GM12878 (cell line): Measurements from ENCODE around the gene GPR62. TPM values are rescaled to one million over a fixed set of nuclear protein-coding genes. Genes with fewer than 3 reads are reported as not detected.

Source experiments
- ATAC-seq: fragments of 200-7000 bp; cut with Tn5 transposase; 3 replicates; pipeline ENCODE4 v1.9.1; 2020; ENCODE audit warnings: mild to moderate bottlenecking, moderate library complexity
- BruUV-seq: library from RNA; stranded (reverse); fragments of 400-500 nt; replicated peaks from 2 replicates; lab custom pipeline; 2021; lab: Mats Ljungman, UMichigan
- CTCF ChIA-PET: fragments of 300-600 bp; sonication (Branson Sonifier 250); formaldehyde crosslinking; extraction: SDS; loops from one replicate; lab custom pipeline; 2021; ENCODE audit warnings: inconsistent platforms; lab: Yijun Ruan, JAX
- POLR2A ChIA-PET: fragments of 350-600 bp; formaldehyde crosslinking; extraction: SDS; loops from one replicate; lab custom pipeline; 2021; ENCODE audit warnings: inconsistent platforms; lab: Charles Lee
- RAD21 ChIA-PET: fragments of 300-600 bp; sonication (Branson Sonifier 250); formaldehyde crosslinking; loops from one replicate; lab custom pipeline; 2023; ENCODE audit warnings: antibody characterized with exemption; ENCODE audit not compliant: unreplicated experiment; lab: Charles Lee
- SMC1A ChIA-PET: fragments of 300-600 bp; sonication (Branson Sonifier 250); formaldehyde crosslinking; loops from one replicate; lab custom pipeline; 2023; ENCODE audit not compliant: unreplicated experiment, uncharacterized antibody; lab: Charles Lee
- DNase-seq: peaks from one replicate; pipeline ENCODE4 v3.0.0-alpha.2; 2011; ENCODE audit warnings: low read depth, low spot score
- FAIRE-seq: peaks from 3 replicates; lab custom pipeline; 2011; peaks lifted over from hg19 to GRCh38; lab: Jason Lieb, UNC
- H2AFZ ChIP-seq: 2 replicates; pipeline ENCODE4 v1.6.0; 2011; ENCODE audit warnings: low read depth, low read length, control low read depth; ENCODE audit not compliant: control insufficient read depth
- H3K27ac ChIP-seq: 2 replicates; pipeline ENCODE4 v1.5.1; 2011; ENCODE audit warnings: control low read depth; ENCODE audit not compliant: control insufficient read depth, insufficient read depth
- H3K27me3 ChIP-seq, 2 experiments: replicated peaks in 1 of 2; 2 replicates each; pipeline versions ENCODE4 v1.6.0 to v1.6.1; 2011; ENCODE audit warnings: low read length in 1 of 2; ENCODE audit not compliant: control insufficient read depth in 2 of 2, insufficient read depth in 2 of 2
- H3K36me3 ChIP-seq, 2 experiments: 2 replicates each; pipeline ENCODE4 v1.5.1; 2011; ENCODE audit warnings: low read length in 1 of 2; ENCODE audit not compliant: control insufficient read depth in 2 of 2, insufficient read depth in 2 of 2
- H3K4me1 ChIP-seq: 2 replicates; pipeline ENCODE4 v1.6.1; 2011; ENCODE audit warnings: mild to moderate bottlenecking, low read length, moderate library complexity, mixed read lengths; ENCODE audit not compliant: control insufficient read depth, insufficient read depth
- H3K4me2 ChIP-seq: 2 replicates; pipeline ENCODE4 v1.6.0; 2011; ENCODE audit warnings: control low read depth; ENCODE audit not compliant: control insufficient read depth, insufficient read depth
- H3K4me3 ChIP-seq: fragments of 200-600 bp; sonication (generic); 2 replicates; pipeline ENCODE4 v1.5.1; 2016
- H3K79me2 ChIP-seq: 2 replicates; pipeline ENCODE4 v1.6.0; 2011; ENCODE audit warnings: low read length; ENCODE audit not compliant: control insufficient read depth, insufficient read depth
- H3K9ac ChIP-seq: 2 replicates; pipeline ENCODE4 v1.8.0; 2011; ENCODE audit warnings: low read length, control low read depth, mixed read lengths; ENCODE audit not compliant: control insufficient read depth, insufficient read depth
- H3K9me3 ChIP-seq: replicated peaks from 3 replicates; pipeline ENCODE4 v1.5.1; 2011; ENCODE audit warnings: mild to moderate bottlenecking, low read length; ENCODE audit not compliant: control insufficient read depth, insufficient read depth
- H4K20me1 ChIP-seq: 2 replicates; pipeline ENCODE4 v1.6.0; 2011; ENCODE audit not compliant: control insufficient read depth, insufficient read depth
- ATF3 ChIP-seq: IDR thresholded peaks from 2 replicates; pipeline ENCODE4 v1.6.1; 2011; ENCODE audit warnings: low read depth, mild to moderate bottlenecking, low read length, moderate library complexity, borderline replicate concordance; ENCODE audit errors: extremely low read depth
- CBX5 ChIP-seq: sonication (generic); IDR thresholded peaks from 2 replicates; pipeline ENCODE4 v1.6.1; 2016; ENCODE audit warnings: low read depth, moderate library complexity, mild to moderate bottlenecking, inconsistent platforms
- CHD4 ChIP-seq: fragments of 200-600 bp; sonication (generic); IDR thresholded peaks from 2 replicates; pipeline ENCODE4 v1.6.1; 2016; ENCODE audit warnings: mild to moderate bottlenecking
- ESRRA ChIP-seq: IDR thresholded peaks from 2 replicates; pipeline ENCODE4 v1.6.1; 2012; ENCODE audit warnings: mild to moderate bottlenecking, low read length, improper control_type of control experiment
- HDAC6 ChIP-seq: fragments of 200-600 bp; sonication (generic); IDR thresholded peaks from one replicate; pipeline ENCODE4 v1.8.0; 2017; ENCODE audit warnings: antibody characterized with exemption; ENCODE audit not compliant: unreplicated experiment
- IKZF1 ChIP-seq: fragments of 450-650 bp; conservative IDR thresholded peaks from 2 replicates; pipeline ENCODE4 v1.6.1; 2017; ENCODE audit warnings: antibody characterized with exemption, mild to moderate bottlenecking
- NR2F1 ChIP-seq: fragments of 450-650 bp; conservative IDR thresholded peaks from 2 replicates; pipeline ENCODE4 v1.6.1; 2017; ENCODE audit warnings: mild to moderate bottlenecking
- PML ChIP-seq: IDR thresholded peaks from 2 replicates; pipeline ENCODE4 v1.6.1; 2012; ENCODE audit warnings: low read length, inconsistent platforms
- PRDM15 ChIP-seq: fragments of 450-650 bp; formaldehyde crosslinking; IDR thresholded peaks from 2 replicates; pipeline ENCODE4 v1.4.0; 2020; ENCODE audit warnings: mild to moderate bottlenecking, moderate library complexity
- RELB ChIP-seq: fragments of 450-650 bp; IDR thresholded peaks from 2 replicates; pipeline ENCODE4 v1.6.1; 2017; ENCODE audit warnings: low read depth, mild to moderate bottlenecking, moderate library complexity
- REST ChIP-seq: IDR thresholded peaks from 2 replicates; pipeline ENCODE4 v1.6.1; 2012; ENCODE audit warnings: mild to moderate bottlenecking, low read depth, low read length
- SMC3 ChIP-seq: IDR thresholded peaks from 2 replicates; pipeline ENCODE4 v1.6.1; 2011; ENCODE audit warnings: low read length, improper control_type of control experiment, borderline replicate concordance
- TAF1 ChIP-seq: IDR thresholded peaks from 2 replicates; pipeline ENCODE4 v1.6.1; 2011; ENCODE audit warnings: mild to moderate bottlenecking, low read depth, low read length, borderline replicate concordance
- ZBED1 ChIP-seq: IDR thresholded peaks from 2 replicates; pipeline ENCODE4 v1.6.1; 2016; ENCODE audit warnings: borderline replicate concordance
- ZNF384 ChIP-seq: IDR thresholded peaks from 2 replicates; pipeline ENCODE4 v1.6.1; 2012; ENCODE audit warnings: low read depth, mild to moderate bottlenecking, low read length, improper control_type of control experiment, borderline replicate concordance
- WGBS: methylation state at CpG from one replicate; pipeline ENCODE4 v1.1.6; 2016; ENCODE audit warnings: low lambda C conversion rate; ENCODE audit not compliant: insufficient replicate concordance, insufficient coverage; ENCODE audit errors: missing lambda C conversion rate; 5-methylcytosine and 5-hydroxymethylcytosine counted together
- in situ Hi-C: fragments of 300-500 bp; cut with MboI; formaldehyde crosslinking; loops from 9 replicates; pipeline ENCODE4 v1.14.3; 2018; ENCODE audit warnings: mixed read lengths
- intact Hi-C: fragments of 100-400 bp; cut with micrococcal nuclease; formaldehyde crosslinking; loops from one replicate; pipeline ENCODE4 v1.14.2; 2022; ENCODE audit not compliant: unreplicated experiment
- polyA plus RNA-seq, 11 experiments: library from polyadenylated mRNA; depleted of rRNA in 4 of 11; unstranded in 6 of 11; stranded (reverse) in 5 of 11; fragments of >200 nt; fragmentation: Nextera tagmentation in 4 of 11; fragmentation: Illumina TruSeq in 1 of 11; extraction: Ambion mirVana in 4 of 11; extraction: Trizol in 1 of 11; gene quantifications; 1 replicate in 1 of 11; 2 replicates in 10 of 11; pipeline versions ENCODE4 v1.2.1 to v1.2.3, GENCODE V29; 2011 to 2016; ENCODE audit warnings: inconsistent platforms in 2 of 11, missing spikeins in 2 of 11, low read depth in 1 of 11
- total RNA-seq, 4 experiments: library from RNA; depleted of rRNA in 3 of 4; stranded (reverse); fragments of >200 nt in 3 of 4; fragmentation: Illumina TruSeq in 1 of 4; extraction: Trizol in 1 of 4; gene quantifications; 2 replicates each; pipeline versions ENCODE4 v1.2.1 to v1.2.3, GENCODE V29; 2013 to 2021

GPR62 gene
- total and polyA plus RNA-seq, 10 of the 15 experiments (the other 5 are each of a cell fraction or from before 2014, with no cell fraction given) = not detected

- Histone ChIP-seq H3K36me3 (no peaks in the 10 kb centered on the region), H4K20me1 (no peaks in the 10 kb centered on the region), H3K4me3 (no peak overlapping the region), H2AFZ (no peak overlapping the region), H3K9ac (no peak overlapping the region), H3K79me2 (no peaks in the 10 kb centered on the region), H3K27ac (no peak overlapping the region), H3K4me2 (no peak overlapping the region), H3K9me3 (no peaks in the 10 kb centered on the region), H3K4me1 (no peaks in the 10 kb centered on the region), H3K27me3 (peaks cover 0 to 8% of the 10 kb centered on the region in 2 experiments; a peak in 3 of 4 replicates)
- SMC1A ChIA-PET = no interaction called here
- POLR2A ChIA-PET = no interaction called here
- FAIRE-seq (no peak), DNase-seq (no peak), ATAC-seq (no peak)
- RAD21 ChIA-PET = interaction anchor here (1.2 kb wide), 1 partner anchor 13 kb away, joined by 3 read pairs; the partner anchor contains the start of gene RRP9
- in situ Hi-C loops (no loop called here), intact Hi-C loops (no loop called here)
- no TSS peak for BruUV-seq
- WGBS = 30% methylated on average over 6 of the region's 6 CpGs
- CTCF ChIA-PET = interaction anchor here (1.5 to 1.6 kb wide), 3 partner anchors 11 to 28 kb away, joined by 4 to 5 read pairs (median 4); partner anchors contain the start of genes PARP3 and RRP9
- TF ChIP-seq NR2F1 = no peak
- TF ChIP-seq IKZF1 = no peak
- TF ChIP-seq TAF1 = no peak
- no peak for TF ChIP-seq ZNF384
- TF ChIP-seq ATF3 = no peak
- TF ChIP-seq CBX5 = no peak
- no peak for TF ChIP-seq PRDM15 (CRISPR knock-in tag)
- TF ChIP-seq ZBED1 = no peak
- TF ChIP-seq PML = no peak
- TF ChIP-seq ESRRA = no peak
- TF ChIP-seq CHD4 = no peak
- no peak for TF ChIP-seq SMC3
- no peak for TF ChIP-seq HDAC6
- no peak for TF ChIP-seq REST
- TF ChIP-seq RELB = no peak
Observed at GRCh38 chr3:51954105-51954504, 1.1 kb upstream of the GPR62 start.
